GM12878 (cell line): ENCODE results near the gene CIRBP. TPM values are rescaled to one million over a fixed set of nuclear protein-coding genes. Genes with fewer than 3 reads are reported as not detected.
A peak's percentile ranks its signal among the peaks of the same experiment; 100 is the strongest.

Experiments
- CREM ChIP-seq: IDR thresholded peaks from 2 replicates; pipeline ENCODE4 v1.6.1; 2014; ENCODE audit warnings: antibody characterized with exemption, low read depth
- EZH2 ChIP-seq: IDR thresholded peaks from 2 replicates; pipeline ENCODE4 v1.6.1; 2012; ENCODE audit warnings: low read depth, mild to moderate bottlenecking, control low read depth, inconsistent platforms, low read length, borderline replicate concordance; ENCODE audit not compliant: control insufficient read depth
- GATAD2B ChIP-seq: fragments of 450-650 bp; conservative IDR thresholded peaks from 2 replicates; pipeline ENCODE4 v1.6.1; 2017; ENCODE audit warnings: low read depth, mild to moderate bottlenecking, moderate library complexity
- HSF1 ChIP-seq: fragments of 150-350 bp; IDR thresholded peaks from 2 replicates; pipeline ENCODE4 v1.6.1; 2014; ENCODE audit warnings: mild to moderate bottlenecking, low read depth, low read length
- NR2C1 ChIP-seq: fragments of 450-650 bp; IDR thresholded peaks from 2 replicates; pipeline ENCODE4 v1.6.1; 2017; ENCODE audit warnings: antibody characterized with exemption, mild to moderate bottlenecking, moderate library complexity
- NR2C2 ChIP-seq: IDR thresholded peaks from 2 replicates; pipeline ENCODE4 v1.6.1; 2011; ENCODE audit warnings: borderline replicate concordance, low read depth; ENCODE audit not compliant: control insufficient read depth, insufficient read length
- PAX8 ChIP-seq: fragments of 450-650 bp; IDR thresholded peaks from 2 replicates; pipeline ENCODE4 v1.6.1; 2017; ENCODE audit warnings: mild to moderate bottlenecking, moderate library complexity
- PKNOX1 ChIP-seq: fragments of 450-650 bp; IDR thresholded peaks from 2 replicates; pipeline ENCODE4 v1.6.1; 2016; ENCODE audit warnings: mild to moderate bottlenecking
- POLR2AphosphoS2 ChIP-seq: IDR thresholded peaks from 2 replicates; pipeline ENCODE4 v1.6.1; 2011; ENCODE audit warnings: low read depth, mild to moderate bottlenecking, low read length, improper control_type of control experiment, moderate library complexity
- POLR2AphosphoS5 ChIP-seq: IDR thresholded peaks from 2 replicates; pipeline ENCODE4 v1.6.1; 2011; ENCODE audit warnings: mild to moderate bottlenecking, low read length, inconsistent platforms
- RFX5 ChIP-seq: IDR thresholded peaks from 2 replicates; pipeline ENCODE4 v1.6.1; 2011; ENCODE audit warnings: low read depth, low read length, improper control_type of control experiment
- SMAD5 ChIP-seq: IDR thresholded peaks from 2 replicates; pipeline ENCODE4 v1.6.1; 2016; ENCODE audit warnings: antibody characterized with exemption, low read depth
- SMC3 ChIP-seq: IDR thresholded peaks from 2 replicates; pipeline ENCODE4 v1.6.1; 2011; ENCODE audit warnings: low read length, improper control_type of control experiment, borderline replicate concordance
- TARDBP ChIP-seq: IDR thresholded peaks from 2 replicates; pipeline ENCODE4 v1.6.1; 2016; ENCODE audit warnings: borderline replicate concordance
- ZSCAN29 ChIP-seq: fragments of 450-650 bp; IDR thresholded peaks from 2 replicates; pipeline ENCODE4 v1.6.1; 2017; ENCODE audit warnings: mild to moderate bottlenecking, moderate library complexity
- polyA plus RNA-seq, 11 experiments: library from polyadenylated mRNA; depleted of rRNA in 4 of 11; unstranded in 6 of 11; stranded (reverse) in 5 of 11; fragments of >200 nt; fragmentation: Nextera tagmentation in 4 of 11; fragmentation: Illumina TruSeq in 1 of 11; extraction: Ambion mirVana in 4 of 11; extraction: Trizol in 1 of 11; gene quantifications; 1 replicate in 1 of 11; 2 replicates in 10 of 11; pipeline versions ENCODE4 v1.2.1 to v1.2.3, GENCODE V29; 2011 to 2016; ENCODE audit warnings: inconsistent platforms in 2 of 11, missing spikeins in 2 of 11, low read depth in 1 of 11
- total RNA-seq, 4 experiments: library from RNA; depleted of rRNA in 3 of 4; stranded (reverse); fragments of >200 nt in 3 of 4; fragmentation: Illumina TruSeq in 1 of 4; extraction: Trizol in 1 of 4; gene quantifications; 2 replicates each; pipeline versions ENCODE4 v1.2.1 to v1.2.3, GENCODE V29; 2013 to 2021

CIRBP gene
- total and polyA plus RNA-seq, 10 of the 15 experiments (the other 5 are each of a cell fraction or from before 2014, with no cell fraction given): 27.6 to 335 (median 229) TPM

- TF ChIP-seq NR2C2 (no peak), RFX5 (no peak; the same call in 1 of the 2 replicates), CREM (no peak), SMAD5 (peak; percentile 66; the same call in 1 of the 2 replicates), SMC3 (no peak; the same call in 1 of the 2 replicates), POLR2AphosphoS5 (peak; percentile 95), ZSCAN29 (no peak), EZH2 (no peak), POLR2AphosphoS2 (peak; percentile 97), GATAD2B (peak; percentile 100), NR2C1 (peak; percentile 61), TARDBP (no peak), PKNOX1 (no peak), PAX8 (no peak), HSF1 (no peak)
Observed at GRCh38 chr19:1259206-1259875, 9.8 kb upstream of the CIRBP start (continued).
